ENCODE measurements around the gene PSME2. TPM values are rescaled to one million over a fixed set of nuclear protein-coding genes. Genes with fewer than 3 reads are reported as not detected.

The PSME2 gene
- polyA plus RNA-seq, 1 donor: 75.2 TPM

DNA sequence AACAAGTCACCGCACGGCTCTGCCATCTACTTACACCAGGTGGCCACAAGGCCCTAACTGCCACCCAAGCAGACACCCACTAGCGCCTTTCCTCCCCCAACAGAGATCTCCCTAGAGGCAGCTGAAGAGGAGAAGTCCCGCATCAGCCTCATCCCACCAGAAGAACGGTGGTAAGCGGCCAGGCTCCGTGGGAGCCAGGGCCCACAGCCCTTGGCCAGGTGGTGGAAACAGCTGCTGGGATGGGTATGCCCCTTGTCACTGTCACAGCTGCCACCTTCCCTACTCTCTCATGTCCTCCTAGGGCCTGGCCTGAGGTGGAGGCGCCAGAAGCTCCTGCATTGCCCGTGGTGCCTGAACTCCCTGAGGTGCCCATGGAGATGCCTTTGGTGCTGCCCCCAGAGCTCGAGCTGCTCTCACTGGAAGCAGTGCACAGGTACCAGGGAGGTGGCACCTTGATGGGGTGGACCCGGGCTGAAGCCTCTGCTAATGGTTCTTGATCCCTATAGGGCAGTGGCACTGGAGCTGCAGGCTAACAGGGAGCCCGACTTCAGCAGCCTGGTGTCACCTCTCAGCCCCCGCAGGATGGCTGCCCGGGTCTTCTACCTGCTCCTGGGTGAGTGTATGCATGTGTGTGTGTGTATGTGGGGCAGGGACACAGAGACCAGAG lies 33.0 kb upstream of the PSME2 start:
- no peak for DNase-seq

GRCh38 chr14:24178399-24179178 lies 32.2 kb upstream of the PSME2 start:
- no peak for DNase-seq

DNA sequence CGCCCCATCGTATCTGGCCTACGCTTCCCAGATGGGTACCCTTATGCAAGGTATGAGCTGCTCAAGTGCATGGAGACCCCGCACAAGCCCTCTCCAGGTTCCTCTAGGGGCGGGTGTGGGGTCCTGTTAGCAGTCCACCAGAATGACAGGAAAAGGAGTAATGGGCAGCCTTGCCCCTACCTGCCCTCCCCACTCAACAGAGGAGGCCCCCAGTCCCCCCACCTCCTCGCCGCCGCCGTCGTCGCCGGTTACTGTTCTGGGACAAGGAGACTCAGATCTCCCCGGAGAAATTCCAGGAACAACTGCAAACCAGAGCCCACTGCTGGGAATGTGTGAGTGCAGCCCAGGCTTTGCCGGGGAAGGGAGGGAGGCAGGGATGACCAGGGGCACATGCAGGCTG lies 31.5 kb upstream of the PSME2 start:
- no peak for DNase-seq

DNA sequence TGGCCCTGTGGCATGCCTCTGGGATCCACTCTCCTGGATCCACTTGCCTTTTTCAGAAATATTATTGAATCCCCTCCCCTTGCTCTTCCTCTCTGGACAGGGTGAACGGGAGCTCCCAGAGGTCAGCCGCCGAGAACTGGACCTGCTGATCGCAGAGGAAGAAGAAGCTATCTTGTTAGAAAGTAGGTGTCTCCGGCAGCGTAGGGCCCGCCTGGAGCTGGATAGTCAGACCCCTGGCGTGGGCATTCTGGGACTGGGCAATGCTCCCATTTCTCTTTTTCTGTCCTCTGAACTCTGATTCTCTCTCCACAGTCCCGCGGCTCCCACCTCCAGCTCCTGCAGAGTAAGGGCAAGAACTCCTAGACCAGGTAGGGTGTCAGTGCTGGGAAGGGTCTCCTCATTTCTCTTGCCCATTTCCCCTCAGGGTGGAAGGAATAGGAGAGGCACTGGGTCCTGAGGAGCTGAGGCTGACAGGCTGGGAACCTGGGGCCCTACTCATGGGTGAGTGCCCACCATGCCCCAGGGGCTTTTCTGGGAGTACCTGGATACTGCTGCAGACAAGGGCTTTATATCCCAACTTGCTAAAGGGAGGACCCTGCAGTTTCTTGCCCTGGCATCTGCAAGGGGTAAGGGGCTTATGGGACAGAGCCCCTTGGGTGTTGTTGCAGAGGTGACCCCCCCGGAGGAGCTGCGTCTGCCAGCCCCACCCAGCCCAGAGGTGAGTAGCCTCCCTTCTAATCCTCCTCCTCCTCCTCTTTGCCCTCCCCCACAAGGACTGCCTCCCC lies 30.8 kb upstream of the PSME2 start:
- no peak for DNase-seq

DNA sequence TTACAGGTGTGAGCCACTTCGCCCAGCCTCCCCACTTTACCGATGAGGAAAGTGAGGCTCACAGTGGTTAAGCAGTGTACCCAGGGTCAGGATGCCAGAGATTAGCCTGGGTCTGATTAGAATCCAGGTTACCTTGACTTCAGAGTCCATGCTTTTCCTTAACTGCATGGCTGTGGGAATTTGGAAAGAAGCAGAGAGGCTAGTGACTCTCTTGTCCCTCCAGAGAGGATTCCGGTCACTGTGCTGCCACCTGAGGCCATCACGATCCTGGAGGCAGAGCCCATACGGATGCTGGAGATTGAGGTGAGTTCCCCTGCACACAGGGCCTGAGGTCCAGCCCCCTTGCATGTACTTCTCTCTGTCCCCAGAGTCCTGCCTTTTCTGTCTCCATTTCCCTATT lies 30.2 kb upstream of the PSME2 start:
- DNase-seq: no peak

DNA sequence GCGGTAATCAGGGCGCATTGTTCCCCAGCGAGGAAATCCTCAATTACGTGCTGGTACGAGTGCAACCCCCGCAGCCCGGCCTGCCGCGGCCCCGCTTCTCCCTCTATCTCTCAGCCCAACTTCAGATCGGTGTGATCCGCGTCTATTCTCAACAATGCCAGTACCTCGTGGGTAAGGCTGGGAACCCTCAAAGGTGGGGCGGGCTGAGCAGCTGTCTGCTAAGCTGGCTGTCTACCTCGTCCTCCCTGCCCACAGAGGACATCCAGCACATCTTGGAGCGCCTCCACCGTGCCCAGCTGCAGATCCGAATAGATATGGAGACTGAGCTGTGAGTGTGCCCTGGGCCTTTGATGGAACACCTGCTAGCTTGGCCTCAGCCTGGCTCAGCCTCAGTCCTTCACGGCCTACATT lies 26.5 kb upstream of the PSME2 start:
- no peak for DNase-seq

GRCh38 chr14:24172261-24172860 lies 26.0 kb upstream of the PSME2 start:
- DNase-seq: no peak

DNA sequence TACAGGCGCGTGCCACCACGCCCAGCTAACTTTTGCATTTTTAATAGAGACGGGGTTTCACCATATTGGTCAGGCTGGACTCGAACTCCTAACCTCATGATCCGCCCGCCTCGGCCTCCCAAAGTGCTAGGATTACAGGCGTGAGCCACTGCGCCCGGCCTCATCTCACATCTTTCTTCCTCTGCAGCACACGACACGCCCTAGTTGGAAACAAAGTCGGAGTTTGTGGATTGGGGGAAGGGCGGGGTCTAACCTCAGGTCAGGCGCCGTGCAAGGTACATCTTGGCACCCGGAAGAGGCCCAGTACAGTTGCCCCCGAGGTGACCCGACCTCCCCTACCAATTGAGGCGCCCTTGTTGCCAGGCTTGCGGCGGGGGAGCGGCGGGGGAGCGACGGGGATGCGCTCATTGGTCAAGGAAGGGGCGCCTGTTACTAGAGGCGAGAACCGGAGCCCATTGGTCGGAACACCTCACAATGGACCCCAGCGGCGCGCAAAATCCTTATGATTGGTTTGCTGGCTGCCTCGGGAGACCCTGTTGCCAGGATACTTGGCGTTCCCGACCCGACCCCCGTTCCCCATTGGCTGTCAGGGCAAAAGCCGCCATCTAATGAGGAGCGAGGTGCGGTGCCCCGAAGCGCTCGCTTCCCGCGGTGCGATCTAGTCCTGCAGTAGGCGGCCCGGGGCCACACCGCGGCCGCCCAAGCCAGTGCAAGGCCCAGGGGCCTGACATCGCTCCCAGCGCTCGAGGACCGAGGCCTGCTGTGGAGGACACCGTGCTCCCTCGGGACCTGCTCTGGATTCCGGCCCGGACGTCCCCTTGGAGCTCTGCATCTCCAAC lies 25.2 kb upstream of the PSME2 start, which contains the start of gene REC8:
TSS of gene REC8 (plus strand) at position 659 of the 839 bp plus-strand sequence. CDS start 473 bp downstream, outside the sequence.
- peak; percentile 77 for DNase-seq

DNA sequence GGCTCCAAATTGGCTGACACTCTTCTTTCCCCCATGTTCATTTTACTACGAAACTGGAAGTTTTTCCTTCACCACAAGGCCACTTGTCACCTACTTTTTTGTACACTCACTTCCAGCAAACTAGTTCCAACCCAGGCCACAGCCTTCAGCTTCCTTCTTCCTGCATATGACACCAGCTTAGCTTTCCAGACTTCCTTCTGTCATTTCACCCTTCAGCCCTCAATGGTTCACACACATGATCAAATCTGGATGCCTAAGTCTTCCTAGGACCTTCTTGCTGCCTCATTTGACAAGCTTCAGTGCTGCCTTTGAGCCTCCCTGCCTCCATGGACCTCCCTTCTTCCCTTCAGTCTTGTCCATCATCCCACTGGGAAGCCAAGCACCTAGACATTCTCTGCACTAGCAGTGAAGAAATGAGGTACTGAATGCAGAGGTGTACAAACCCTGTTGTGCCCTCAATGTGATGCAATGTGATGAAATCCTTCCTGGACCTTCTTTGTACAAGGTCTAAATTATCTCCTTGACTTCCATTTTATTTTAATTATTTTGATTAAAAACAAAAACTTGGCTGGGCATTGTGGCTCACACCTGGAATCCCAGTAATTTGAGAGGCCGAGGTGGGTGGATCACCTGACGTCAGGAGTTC lies 21.2 kb upstream of the PSME2 start:
- DNase-seq: no peak

- no peak for DNase-seq
Measured at GRCh38 chr14:24165785-24166184, 19.4 kb upstream of the PSME2 start.

GRCh38 chr14:24164518-24164991 lies 18.1 kb upstream of the PSME2 start:
- no peak for DNase-seq

DNA sequence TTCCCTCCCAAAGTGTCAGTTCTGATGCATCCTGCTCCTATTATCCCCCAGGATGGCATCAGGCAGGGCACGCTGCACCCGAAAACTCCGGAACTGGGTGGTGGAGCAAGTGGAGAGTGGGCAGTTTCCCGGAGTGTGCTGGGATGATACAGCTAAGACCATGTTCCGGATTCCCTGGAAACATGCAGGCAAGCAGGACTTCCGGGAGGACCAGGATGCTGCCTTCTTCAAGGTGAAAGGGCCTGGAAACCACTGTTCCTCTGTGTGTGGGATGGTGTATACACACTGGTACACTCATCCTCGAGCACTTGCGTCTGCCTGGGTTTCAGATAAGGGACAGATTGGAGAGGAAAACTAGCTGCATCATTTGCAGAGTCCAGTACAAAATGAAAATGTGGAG lies 15.7 kb upstream of the PSME2 start:
- DNase-seq: no peak

- peak; percentile 94 for DNase-seq
Measured at GRCh38 chr14:24160850-24161804, 14.7 kb upstream of the PSME2 start, which contains the start of gene IRF9. Gene IRF9, plus strand, starts transcription at chr14:24161265. Its CDS starts 880 bp downstream, at chr14:24162145.

- no peak for DNase-seq
Measured at GRCh38 chr14:24160499-24160849, 14.1 kb upstream of the PSME2 start.

- DNase-seq: no peak
Measured at GRCh38 chr14:24159777-24160498, 13.5 kb upstream of the PSME2 start.

DNA sequence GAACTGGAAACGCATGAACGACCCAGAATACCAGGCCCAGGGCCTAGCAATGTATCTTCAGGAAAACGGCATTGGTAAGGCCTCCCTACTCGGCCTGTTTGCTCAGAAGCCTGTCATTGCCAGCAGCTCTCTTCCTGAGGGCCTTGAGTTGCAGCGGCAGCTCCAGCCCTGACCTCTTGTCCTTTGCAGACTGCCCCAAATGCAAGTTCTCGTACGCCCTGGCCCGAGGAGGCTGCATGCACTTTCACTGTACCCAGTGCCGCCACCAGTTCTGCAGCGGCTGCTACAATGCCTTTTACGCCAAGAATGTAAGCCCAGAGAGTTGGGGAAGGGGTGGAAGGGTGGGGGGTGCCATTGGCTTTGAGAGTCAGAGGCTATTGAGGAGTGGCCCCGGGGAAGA lies 10.9 kb upstream of the PSME2 start:
- DNase-seq: no peak

GRCh38 chr14:24156840-24157239 lies 10.4 kb upstream of the PSME2 start:
- DNase-seq: no peak

GRCh38 chr14:24155100-24155499 lies 8.7 kb upstream of the PSME2 start:
- DNase-seq: no peak

DNA sequence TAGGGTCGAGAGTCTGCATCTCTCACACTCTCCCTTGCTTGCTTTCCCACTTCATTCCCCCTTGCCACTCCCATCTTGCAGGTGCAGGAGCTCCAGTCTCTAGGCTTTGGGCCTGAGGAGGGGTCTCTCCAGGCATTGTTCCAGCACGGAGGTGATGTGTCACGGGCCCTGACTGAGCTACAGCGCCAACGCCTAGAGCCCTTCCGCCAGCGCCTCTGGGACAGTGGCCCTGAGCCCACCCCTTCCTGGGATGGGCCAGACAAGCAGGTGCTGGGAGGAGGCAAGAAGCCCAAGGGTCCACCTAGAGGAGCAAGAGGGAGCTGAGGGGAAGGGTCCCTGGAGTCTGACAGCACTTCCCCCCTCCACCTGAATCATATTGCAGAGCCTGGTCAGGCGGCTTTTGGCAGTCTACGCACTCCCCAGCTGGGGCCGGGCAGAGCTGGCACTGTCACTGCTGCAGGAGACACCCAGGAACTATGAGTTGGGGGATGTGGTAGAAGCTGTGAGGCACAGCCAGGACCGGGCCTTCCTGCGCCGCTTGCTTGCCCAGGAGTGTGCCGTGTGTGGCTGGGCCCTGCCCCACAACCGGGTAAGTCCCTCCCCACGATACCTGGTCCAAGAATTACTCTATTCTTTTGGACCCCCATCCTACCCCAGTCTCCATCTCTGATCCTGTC lies 5.1 kb upstream of the PSME2 start:
- DNase-seq: no peak

All from hindlimb muscle (tissue), 1 donor.